ENCODE results near the gene PHYHD1. TPM values are rescaled to one million over a fixed set of nuclear protein-coding genes. Genes with fewer than 3 reads are reported as not detected.

PHYHD1 gene
- total and polyA plus RNA-seq, 2 donors (not counting 3 experiments of a cell fraction or from before 2014, with no cell fraction given): 1.1 to 1.8 TPM

DNA sequence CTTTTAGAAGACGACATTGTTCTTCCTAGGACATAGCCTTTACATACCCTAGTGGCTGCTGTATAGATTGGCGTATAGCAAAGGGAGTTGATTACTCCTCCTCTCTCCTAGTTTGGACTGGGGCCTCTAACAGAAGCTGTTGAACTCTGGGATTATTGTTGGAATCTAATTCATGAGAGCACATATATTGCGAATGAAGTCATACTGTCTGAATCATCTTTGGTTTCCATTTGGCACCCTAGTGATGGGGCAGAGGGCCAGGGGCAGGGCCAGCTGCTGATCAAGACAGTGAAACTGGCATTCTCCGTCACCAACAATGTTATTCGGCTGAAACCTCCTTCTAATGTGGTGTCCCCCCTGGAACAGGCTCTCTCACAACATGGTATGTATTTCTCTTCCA is 67.0 kb downstream of the PHYHD1 start:
- H4K20me1 ChIP-seq (replicated peaks; ENCODE audit: control insufficient read depth, extremely low read depth, insufficient read depth, low read length): no peaks in the 10 kb centered on the region
- POLR2A ChIA-PET: interaction anchor here (0.6 kb wide), 2 partner anchors 24 to 136 kb away, joined by 4 to 5 read pairs; no protein-coding TSS in a partner anchor
- no peaks in the 10 kb centered on the region for H3K9me3 ChIP-seq (replicated peaks; ENCODE audit: control insufficient read depth, insufficient read depth, low read length)
- CTCF ChIA-PET: interaction anchor here (1.0 to 1.3 kb wide), 4 partner anchors 18 to 254 kb away, joined by 3 to 5 read pairs (median 4); partner anchors contain the start of genes DOLK, ENDOG and NUP188
- no peaks in the 10 kb centered on the region for H3K79me2 ChIP-seq (ENCODE audit: control insufficient read depth, insufficient read depth, low read length)
- peaks cover 24 to 31% of the 10 kb centered on the region in 2 experiments for H3K36me3 ChIP-seq (ENCODE audit: control insufficient read depth in 2 of 2, extremely low read depth in 1 of 2, insufficient read depth in 2 of 2, low read length in 2 of 2)
- intact Hi-C loops (cut with micrococcal nuclease) (no loop called here), dilution Hi-C loops (cut with MboI; ENCODE audit: extremely low pct_ligation_motif_present, low sequenced_read_pairs) (no loop called here)
- no peaks in the 10 kb centered on the region for H3K9me1 ChIP-seq (replicated peaks; ENCODE audit: control insufficient read depth, extremely low read depth, insufficient read depth, low read length)
- H2AFZ ChIP-seq (ENCODE audit: low read depth, low read length): no peak overlapping the region
- no peak overlapping the region for H3K27ac ChIP-seq (ENCODE audit: insufficient read depth, low read depth, low read length)
- no TSS peak for BruUV-seq (replicated peaks)
- no peaks in the 10 kb centered on the region for H3K27me3 ChIP-seq (ENCODE audit: control insufficient read depth in 2 of 2, insufficient read depth in 2 of 2, low read length in 2 of 2)
- H3K9ac ChIP-seq (replicated peaks; ENCODE audit: extremely low read depth, insufficient read depth, low read length): no peak overlapping the region
- DNase-seq (ENCODE audit: low read depth, low spot score) (no peak), FAIRE-seq (no peak)
- H3K4me3 ChIP-seq (replicated peaks in 1 of 3; ENCODE audit: insufficient read depth in 1 of 3, low read depth in 1 of 3, low read length in 3 of 3): no peak overlapping the region
- H3K4me2 ChIP-seq (ENCODE audit: insufficient read depth, low read length): no peak overlapping the region
- TF ChIP-seq, protein P1, sequence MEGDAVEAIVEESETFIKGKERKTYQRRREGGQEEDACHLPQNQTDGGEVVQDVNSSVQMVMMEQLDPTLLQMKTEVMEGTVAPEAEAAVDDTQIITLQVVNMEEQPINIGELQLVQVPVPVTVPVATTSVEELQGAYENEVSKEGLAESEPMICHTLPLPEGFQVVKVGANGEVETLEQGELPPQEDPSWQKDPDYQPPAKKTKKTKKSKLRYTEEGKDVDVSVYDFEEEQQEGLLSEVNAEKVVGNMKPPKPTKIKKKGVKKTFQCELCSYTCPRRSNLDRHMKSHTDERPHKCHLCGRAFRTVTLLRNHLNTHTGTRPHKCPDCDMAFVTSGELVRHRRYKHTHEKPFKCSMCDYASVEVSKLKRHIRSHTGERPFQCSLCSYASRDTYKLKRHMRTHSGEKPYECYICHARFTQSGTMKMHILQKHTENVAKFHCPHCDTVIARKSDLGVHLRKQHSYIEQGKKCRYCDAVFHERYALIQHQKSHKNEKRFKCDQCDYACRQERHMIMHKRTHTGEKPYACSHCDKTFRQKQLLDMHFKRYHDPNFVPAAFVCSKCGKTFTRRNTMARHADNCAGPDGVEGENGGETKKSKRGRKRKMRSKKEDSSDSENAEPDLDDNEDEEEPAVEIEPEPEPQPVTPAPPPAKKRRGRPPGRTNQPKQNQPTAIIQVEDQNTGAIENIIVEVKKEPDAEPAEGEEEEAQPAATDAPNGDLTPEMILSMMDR (IDR thresholded peaks at IDR 0.05; ENCODE audit: extremely low read depth in 1 of 2, insufficient read depth in 1 of 2, low read depth in 1 of 2, low read length in 2 of 2): no peak
- no peak for TF ChIP-seq POLR2AphosphoS5 (IDR thresholded peaks at IDR 0.05; ENCODE audit: insufficient read depth, low read depth, low read length)
- TF ChIP-seq, protein P2, sequence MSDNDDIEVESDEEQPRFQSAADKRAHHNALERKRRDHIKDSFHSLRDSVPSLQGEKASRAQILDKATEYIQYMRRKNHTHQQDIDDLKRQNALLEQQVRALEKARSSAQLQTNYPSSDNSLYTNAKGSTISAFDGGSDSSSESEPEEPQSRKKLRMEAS (IDR thresholded peaks at IDR 0.05; ENCODE audit: insufficient read depth, insufficient read length): no peak
- no peak for TF ChIP-seq POLR2A (IDR thresholded peaks at IDR 0.05; ENCODE audit: low read depth, low read length)
- H3K4me1 ChIP-seq (ENCODE audit: control insufficient read depth, extremely low read depth, insufficient read depth, low read length): no peaks in the 10 kb centered on the region

Other genes with a start within 250 kb of the PHYHD1 start
- gene SET, start 231.8 kb upstream of the PHYHD1 start, total RNA-seq: 448 and 483 TPM in 2 replicates
- 61.1 and 96.9 TPM in 2 replicates for gene SET, start 231.8 kb upstream of the PHYHD1 start, polyA plus RNA-seq
- 39.3 and 40.4 TPM in 2 replicates for gene PKN3, start 218.5 kb upstream of the PHYHD1 start, total RNA-seq
- gene PKN3, start 218.5 kb upstream of the PHYHD1 start, polyA plus RNA-seq: 27.0 and 29.5 TPM in 2 replicates
- gene ZDHHC12, start 196.9 kb upstream of the PHYHD1 start, total RNA-seq: 28.8 and 31.1 TPM in 2 replicates
- gene ZDHHC12, start 196.9 kb upstream of the PHYHD1 start, polyA plus RNA-seq: 62.0 and 86.1 TPM in 2 replicates
- gene ZER1, start 149.1 kb upstream of the PHYHD1 start, total RNA-seq: 23.0 and 24.9 TPM in 2 replicates
- gene ZER1, start 149.1 kb upstream of the PHYHD1 start, polyA plus RNA-seq: 29.9 and 45.5 TPM in 2 replicates
- 34.9 and 35.1 TPM in 2 replicates for gene TBC1D13, start 133.7 kb upstream of the PHYHD1 start, total RNA-seq
- 41.9 and 43.9 TPM in 2 replicates for gene TBC1D13, start 133.7 kb upstream of the PHYHD1 start, polyA plus RNA-seq
- gene ENDOG, start 102.5 kb upstream of the PHYHD1 start, total RNA-seq: 17.9 and 18.0 TPM in 2 replicates
- gene ENDOG, start 102.5 kb upstream of the PHYHD1 start, polyA plus RNA-seq: 21.1 and 26.4 TPM in 2 replicates
- gene SPOUT1, start 91.2 kb upstream of the PHYHD1 start, total RNA-seq: 51.6 and 59.3 TPM in 2 replicates
- gene SPOUT1, start 91.2 kb upstream of the PHYHD1 start, polyA plus RNA-seq: 50.4 and 51.4 TPM in 2 replicates
- 7.2 and 8.0 TPM in 2 replicates for gene KYAT1, start 39.0 kb upstream of the PHYHD1 start, total RNA-seq
- gene KYAT1, start 39.0 kb upstream of the PHYHD1 start, polyA plus RNA-seq: 9.6 and 10.3 TPM in 2 replicates
- gene LRRC8A, start 38.8 kb upstream of the PHYHD1 start, total RNA-seq: 99.6 and 126 TPM in 2 replicates
- gene LRRC8A, start 38.8 kb upstream of the PHYHD1 start, polyA plus RNA-seq: 129 and 134 TPM in 2 replicates
- gene DOLK, start 26.6 kb downstream of the PHYHD1 start, total RNA-seq: 18.8 and 22.3 TPM in 2 replicates
- gene DOLK, start 26.6 kb downstream of the PHYHD1 start, polyA plus RNA-seq: 59.8 and 71.6 TPM in 2 replicates
- gene NUP188, start 26.7 kb downstream of the PHYHD1 start, total RNA-seq: 62.1 and 66.2 TPM in 2 replicates
- 62.7 TPM in 2 replicates for gene NUP188, start 26.7 kb downstream of the PHYHD1 start, polyA plus RNA-seq
- gene SH3GLB2, start 107.3 kb downstream of the PHYHD1 start, total RNA-seq: 55.8 and 58.8 TPM in 2 replicates
- gene SH3GLB2, start 107.3 kb downstream of the PHYHD1 start, polyA plus RNA-seq: 77.5 and 91.9 TPM in 2 replicates
- 28.0 and 29.5 TPM in 2 replicates for gene MIGA2, start 115.6 kb downstream of the PHYHD1 start, total RNA-seq
- 27.7 and 28.0 TPM in 2 replicates for gene MIGA2, start 115.6 kb downstream of the PHYHD1 start, polyA plus RNA-seq
- gene DOLPP1, start 160.1 kb downstream of the PHYHD1 start, total RNA-seq: 17.7 and 26.6 TPM in 2 replicates
- gene DOLPP1, start 160.1 kb downstream of the PHYHD1 start, polyA plus RNA-seq: 28.3 and 32.4 TPM in 2 replicates
- 34.2 and 36.8 TPM in 2 replicates for gene CRAT, start 189.8 kb downstream of the PHYHD1 start, total RNA-seq
- gene CRAT, start 189.8 kb downstream of the PHYHD1 start, polyA plus RNA-seq: 55.3 and 65.2 TPM in 2 replicates
- gene PTPA, start 190.4 kb downstream of the PHYHD1 start, total RNA-seq: 121 and 123 TPM in 2 replicates
- gene PTPA, start 190.4 kb downstream of the PHYHD1 start, polyA plus RNA-seq: 97.7 and 108 TPM in 2 replicates